H1 (cell line): ENCODE measurements around the gene SPC25. TPM values are rescaled to one million over a fixed set of nuclear protein-coding genes. Genes with fewer than 3 reads are reported as not detected.

Source experiments
- CTCF ChIA-PET: fragments of 300-600 bp; sonication (Branson Sonifier 250); formaldehyde crosslinking; loops from one replicate; lab custom pipeline; 2021; ENCODE audit not compliant: partially characterized antibody; lab: Charles Lee
- POLR2A ChIA-PET: fragments of 300-600 bp; sonication (Branson Sonifier 250); formaldehyde crosslinking; loops from one replicate; lab custom pipeline; 2021; ENCODE audit warnings: inconsistent platforms; ENCODE audit not compliant: partially characterized antibody; lab: Charles Lee
- DNase-seq, 2 experiments: peaks; one replicate each; pipeline versions ENCODE4 v3.0.0 to v3.0.0-alpha.2; 2010 to 2022; ENCODE audit warnings: low spot score in 2 of 2, low read depth in 1 of 2, mixed read lengths in 1 of 2
- FAIRE-seq: peaks from 2 replicates; lab custom pipeline; 2011; peaks lifted over from hg19 to GRCh38; lab: Jason Lieb, UNC
- H2AFZ ChIP-seq: 2 replicates; pipeline ENCODE4 v1.8.1; 2012; ENCODE audit warnings: low read length, inconsistent platforms
- H2AK5ac ChIP-seq: 2 replicates; pipeline ENCODE4 v1.6.1; 2013; ENCODE audit warnings: low read depth, low read length
- H2BK120ac ChIP-seq: replicated peaks from 2 replicates; pipeline ENCODE3; 2013; ENCODE audit warnings: low read depth, low read length, inconsistent platforms
- H2BK12ac ChIP-seq: 2 replicates; pipeline ENCODE4 v1.6.1; 2013; ENCODE audit warnings: low read depth, low read length
- H2BK15ac ChIP-seq: 2 replicates; pipeline ENCODE4 v1.6.1; 2013; ENCODE audit warnings: low read length
- H2BK20ac ChIP-seq: 2 replicates; pipeline ENCODE4 v1.6.1; 2013; ENCODE audit warnings: low read length
- H2BK5ac ChIP-seq: 2 replicates; pipeline ENCODE4 v1.6.1; 2013; ENCODE audit warnings: low read depth, low read length
- H3K14ac ChIP-seq: 2 replicates; pipeline ENCODE4 v1.6.1; 2013; ENCODE audit warnings: inconsistent platforms; ENCODE audit not compliant: insufficient read length
- H3K18ac ChIP-seq: 2 replicates; pipeline ENCODE4 v1.6.1; 2013; ENCODE audit warnings: low read length; ENCODE audit errors: extremely low read depth
- H3K23ac ChIP-seq: 2 replicates; pipeline ENCODE4 v1.6.1; 2013; ENCODE audit warnings: inconsistent platforms; ENCODE audit not compliant: insufficient read length
- H3K23me2 ChIP-seq: 2 replicates; pipeline ENCODE4 v1.6.1; 2013; ENCODE audit warnings: low read depth, low read length
- H3K27ac ChIP-seq: 2 replicates; pipeline ENCODE4 v1.6.1; 2011; ENCODE audit warnings: low read depth, low read length, inconsistent platforms
- H3K27me3 ChIP-seq, 4 experiments: replicated peaks in 1 of 4; 1 replicate in 1 of 4; 2 replicates in 3 of 4; pipeline versions ENCODE4 v1.6.1 to v1.8.1; 2011 to 2013; ENCODE audit warnings: low read length in 3 of 4, mild to moderate bottlenecking in 3 of 4, inconsistent platforms in 2 of 4, mixed read lengths in 2 of 4, moderate library complexity in 1 of 4; ENCODE audit not compliant: control insufficient read depth in 3 of 4, insufficient read depth in 3 of 4; ENCODE audit errors: extremely low read depth in 1 of 4
- H3K36me3 ChIP-seq, 4 experiments: 2 replicates each; pipeline versions ENCODE4 v1.6.1 to v1.8.1; 2011 to 2013; ENCODE audit warnings: mild to moderate bottlenecking in 4 of 4, low read length in 3 of 4, moderate library complexity in 2 of 4, control low read depth in 1 of 4, inconsistent platforms in 1 of 4; ENCODE audit not compliant: insufficient read depth in 4 of 4, control insufficient read depth in 2 of 4
- H3K4ac ChIP-seq: replicated peaks from 2 replicates; pipeline ENCODE3; 2013; ENCODE audit warnings: low read length, low read depth, mixed read lengths, inconsistent platforms; ENCODE audit not compliant: insufficient read length
- H3K4me1 ChIP-seq, 4 experiments: replicated peaks in 1 of 4; 1 replicate in 1 of 4; 2 replicates in 3 of 4; pipeline versions ENCODE4 v1.6.1 to v1.8.1; 2011 to 2013; ENCODE audit warnings: low read length in 3 of 4, inconsistent platforms in 2 of 4, mixed read lengths in 1 of 4; ENCODE audit not compliant: insufficient read depth in 4 of 4, control insufficient read depth in 3 of 4
- H3K4me2 ChIP-seq, 2 experiments: 2 replicates each; pipeline versions ENCODE4 v1.6.1 to v1.8.1; 2011 to 2013; ENCODE audit warnings: low read depth in 2 of 2, low read length in 2 of 2, control low read depth in 1 of 2, inconsistent platforms in 1 of 2, mild to moderate bottlenecking in 1 of 2; ENCODE audit not compliant: insufficient read depth in 1 of 2
- H3K4me3 ChIP-seq, 4 experiments: fragments of 200-600, 300-600 bp in 1 of 4; sonication (generic), shearing (Covaris generic), sonication (Bioruptor Twin) in 1 of 4; 2 replicates each; pipeline versions ENCODE4 v1.5.1 to v1.8.1; 2011 to 2016; ENCODE audit warnings: low read length in 4 of 4, low read depth in 3 of 4, control low read depth in 2 of 4, inconsistent platforms in 2 of 4, mild to moderate bottlenecking in 2 of 4, mixed read lengths in 1 of 4, moderate library complexity in 1 of 4; ENCODE audit not compliant: insufficient read depth in 2 of 4; ENCODE audit errors: extremely low read depth in 1 of 4
- H3K56ac ChIP-seq: replicated peaks from 2 replicates; pipeline ENCODE3; 2013; ENCODE audit warnings: low read depth, mild to moderate bottlenecking, mixed read lengths, low read length, inconsistent platforms; ENCODE audit not compliant: insufficient read length
- H3K79me1 ChIP-seq: 2 replicates; pipeline ENCODE4 v1.6.1; 2013; ENCODE audit warnings: low read depth, low read length, control low read depth
- H3K79me2 ChIP-seq, 2 experiments: 2 replicates each; pipeline versions ENCODE4 v1.6.1 to v1.8.1; 2012 to 2013; ENCODE audit warnings: low read length in 2 of 2, mild to moderate bottlenecking in 2 of 2, inconsistent platforms in 1 of 2; ENCODE audit not compliant: insufficient read depth in 2 of 2, control insufficient read depth in 1 of 2
- H3K9ac ChIP-seq, 4 experiments: replicated peaks in 1 of 4; 1 replicate in 1 of 4; 2 replicates in 3 of 4; pipeline versions ENCODE4 v1.6.1 to v1.8.1; 2011 to 2013; ENCODE audit warnings: low read depth in 3 of 4, low read length in 3 of 4, control low read depth in 2 of 4, mild to moderate bottlenecking in 2 of 4, moderate library complexity in 2 of 4, inconsistent platforms in 1 of 4; ENCODE audit errors: extremely low read depth in 1 of 4
- H3K9me3 ChIP-seq, 2 experiments: 2 replicates each; pipeline versions ENCODE4 v1.6.1 to v1.8.1; 2012 to 2013; ENCODE audit warnings: mild to moderate bottlenecking in 2 of 2, moderate library complexity in 2 of 2, control low read depth in 1 of 2, inconsistent platforms in 1 of 2, low read depth in 1 of 2, low read length in 1 of 2, mixed read lengths in 1 of 2; ENCODE audit not compliant: insufficient read depth in 2 of 2
- H4K20me1 ChIP-seq, 2 experiments: replicated peaks in 1 of 2; 2 replicates each; pipeline versions ENCODE3 to v1.8.1; 2011 to 2013; ENCODE audit warnings: inconsistent platforms in 2 of 2, low read length in 2 of 2, mild to moderate bottlenecking in 1 of 2; ENCODE audit not compliant: insufficient read depth in 2 of 2, control insufficient read depth in 1 of 2
- H4K5ac ChIP-seq: 2 replicates; pipeline ENCODE4 v1.6.1; 2013; ENCODE audit warnings: low read length, low read depth, mixed read lengths, inconsistent platforms; ENCODE audit not compliant: insufficient read length
- H4K8ac ChIP-seq: 2 replicates; pipeline ENCODE4 v1.8.0; 2013; ENCODE audit warnings: mild to moderate bottlenecking, moderate library complexity, low read length, inconsistent platforms; ENCODE audit not compliant: insufficient read depth; ENCODE audit errors: extremely low read depth
- H4K91ac ChIP-seq: replicated peaks from 2 replicates; pipeline ENCODE3; 2013; ENCODE audit warnings: low read length, mixed read lengths, inconsistent platforms; ENCODE audit not compliant: insufficient read length
- BACH1 ChIP-seq: IDR thresholded peaks from 2 replicates; pipeline ENCODE4 v1.6.1; 2012; ENCODE audit warnings: low read length, improper control_type of control experiment
- CBX5 ChIP-seq: fragments of 300-800, 300-1000 bp; sonication (generic); IDR thresholded peaks from 2 replicates; pipeline ENCODE4 v1.7.1; 2016; ENCODE audit warnings: antibody characterized with exemption, low read length, low read depth
- CREB1 ChIP-seq: IDR thresholded peaks from 2 replicates; pipeline ENCODE4 v1.6.1; 2012; ENCODE audit warnings: inconsistent platforms
- CTBP2 ChIP-seq: IDR thresholded peaks from 2 replicates; pipeline ENCODE4 v1.7.0; 2011; ENCODE audit warnings: borderline replicate concordance, mild to moderate bottlenecking, moderate library complexity, mixed read lengths, low read length; ENCODE audit not compliant: insufficient read depth, insufficient read length
- E2F6 ChIP-seq: IDR thresholded peaks from 2 replicates; pipeline ENCODE4 v1.6.1; 2012; ENCODE audit warnings: inconsistent platforms
- GTF2F1 ChIP-seq: IDR thresholded peaks from 2 replicates; pipeline ENCODE4 v1.6.1; 2012; ENCODE audit warnings: low read depth, low read length, improper control_type of control experiment, borderline replicate concordance
- JUN ChIP-seq: IDR thresholded peaks from 2 replicates; pipeline ENCODE4 v1.6.1; 2011; ENCODE audit warnings: low read depth, mild to moderate bottlenecking, improper control_type of control experiment, low read length
- PHF8 ChIP-seq: fragments of 200-600 bp; sonication (generic); conservative IDR thresholded peaks from 2 replicates; pipeline ENCODE4 v1.7.1; 2012; ENCODE audit warnings: low read depth, mild to moderate bottlenecking, inconsistent platforms, low read length, moderate library complexity
- POLR2AphosphoS5 ChIP-seq: IDR thresholded peaks from 2 replicates; pipeline ENCODE4 v1.6.1; 2011; ENCODE audit warnings: low read depth, low read length
- POU5F1 ChIP-seq: IDR thresholded peaks from 2 replicates; pipeline ENCODE4 v1.6.1; 2011; ENCODE audit warnings: low read depth, mild to moderate bottlenecking, low read length, moderate library complexity
- TEAD4 ChIP-seq: IDR thresholded peaks from 2 replicates; pipeline ENCODE4 v1.6.1; 2012; ENCODE audit warnings: low read depth, low read length, inconsistent platforms, mixed read lengths
- WGBS, 2 experiments: shearing (Covaris generic) in 1 of 2; methylation state at CpG; one replicate each; pipeline versions ENCODE4 v1.1.6 to v1.1.7; 2013 to 2015; ENCODE audit warnings: low lambda C conversion rate in 2 of 2, mixed read lengths in 2 of 2, inconsistent platforms in 1 of 2, low coverage in 1 of 2, missing lambda C conversion rate in 1 of 2; ENCODE audit not compliant: insufficient replicate concordance in 2 of 2, insufficient coverage in 1 of 2, insufficient read length in 1 of 2; ENCODE audit errors: extremely low coverage in 1 of 2, missing lambda C conversion rate in 1 of 2; 5-methylcytosine and 5-hydroxymethylcytosine counted together
- polyA plus RNA-seq, 7 experiments: library from polyadenylated mRNA; depleted of rRNA in 3 of 7; stranded (reverse) in 5 of 7; unstranded in 2 of 7; fragments of >200 nt in 5 of 7; fragments of 200-250 nt in 2 of 7; gene quantifications; 1 replicate in 5 of 7; 2 replicates in 1 of 7; 4 replicates in 1 of 7; pipeline versions ENCODE4 v1.2.1 to v1.2.3, GENCODE V29; 2011 to 2013; ENCODE audit warnings: missing spikeins in 2 of 7, mixed read lengths in 2 of 7
- total RNA-seq: library from RNA; stranded (reverse); fragmentation: NEBNext Ultra II Directional; extraction: Animal tissue kit (Norgen Biotek cat#: 25700); gene quantifications from 2 replicates; pipeline ENCODE4 v1.2.1, GENCODE V29; 2021

Gene SPC25
- total and polyA plus RNA-seq, 2 of the 8 experiments (the other 6 are each of a cell fraction or from before 2014, with no cell fraction given) = 21.0 to 34.7 TPM

- 90% methylated on average over 14 of the region's 14 CpGs; no CpG with 5 or more reads in 1 of the 2 experiments for WGBS, 2 experiments
- Histone ChIP-seq H3K14ac (no peak overlapping the region), H2BK15ac (no peak overlapping the region), H4K91ac (no peak overlapping the region), H3K79me2 (no peaks in the 10 kb centered on the region), H3K9me3 (no peaks in the 10 kb centered on the region), H3K23ac (no peak overlapping the region), H3K56ac (no peak overlapping the region), H2AFZ (peak overlapping the region; percentile 89), H4K20me1 (peaks cover 0 to 1% of the 10 kb centered on the region in 2 experiments), H3K9ac (no peak overlapping the region), H3K27me3 (no peaks in the 10 kb centered on the region), H3K36me3 (no peaks in the 10 kb centered on the region; a peak in 1 of 8 replicates), H3K4me2 (no peak overlapping the region), H4K8ac (no peak overlapping the region), H4K5ac (no peak overlapping the region), H3K18ac (no peak overlapping the region), H3K4me3 (no peak overlapping the region), H2BK5ac (no peak overlapping the region), H3K23me2 (no peaks in the 10 kb centered on the region), H2BK12ac (no peak overlapping the region; the same call in 1 of the 2 replicates), H3K27ac (no peak overlapping the region), H3K4me1 (no peaks in the 10 kb centered on the region), H2BK120ac (no peak overlapping the region), H2BK20ac (no peak overlapping the region), H3K4ac (no peak overlapping the region), H2AK5ac (no peak overlapping the region), H3K79me1 (no peaks in the 10 kb centered on the region)
- FAIRE-seq = no peak
- DNase-seq = no peak
- ChIA-PET POLR2A (no interaction called here), CTCF (interaction anchor here (0.6 to 3.8 kb wide), 3 partner anchors 12 to 56 kb away, joined by 4 to 32 read pairs (median 6); no protein-coding TSS in a partner anchor)
- TF ChIP-seq BACH1 (no peak), TEAD4 (no peak), GTF2F1 (no peak), JUN (no peak), CTBP2 (no peak), POLR2AphosphoS5 (no peak), POU5F1 (no peak), E2F6 (no peak), CBX5 (no peak), PHF8 (no peak), CREB1 (no peak)
These were observed 45.8 kb upstream of the SPC25 start for GRCh38 chr2:168935810-168936581.
